ENCODE measurements around the gene ERP27. TPM values are rescaled to one million over a fixed set of nuclear protein-coding genes. Genes with fewer than 3 reads are reported as not detected.
A peak's percentile ranks its signal among the peaks of the same experiment; 100 is the strongest.

ERP27 gene
- total RNA-seq, 1 donor from 2014 or later, result 0.14 TPM

DNA sequence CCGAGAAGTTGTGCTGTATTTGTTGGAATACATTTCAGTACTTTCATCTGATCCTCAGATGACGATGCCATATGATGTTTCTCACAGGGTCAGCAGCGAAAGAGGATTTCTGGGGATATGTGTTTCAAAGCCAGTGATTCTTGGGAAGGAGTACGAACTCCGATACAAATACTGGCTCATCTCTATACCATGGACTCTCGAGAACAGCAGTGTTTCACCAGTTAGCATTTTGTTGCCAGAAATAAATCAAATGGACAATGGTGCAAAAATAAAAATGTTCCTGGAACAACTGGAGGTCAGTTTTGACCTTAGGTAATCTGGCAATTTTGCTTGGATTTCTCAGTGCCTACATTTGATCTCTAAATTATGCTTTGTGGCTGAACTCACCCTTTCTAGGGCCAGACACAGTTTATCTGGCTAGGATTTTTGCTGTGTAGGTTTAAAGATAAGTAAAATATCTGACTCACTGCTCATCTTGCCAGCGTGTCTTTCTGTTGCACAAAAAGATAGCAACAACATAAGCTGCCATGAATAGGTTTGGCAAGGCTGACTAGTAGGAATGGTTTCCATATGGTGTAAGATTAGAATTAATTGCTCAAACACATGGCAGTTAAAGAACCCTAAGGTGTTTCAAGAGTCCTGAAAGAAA is 41.7 kb downstream of the ERP27 start:
- H3K27me3 ChIP-seq (ENCODE audit: low read depth), result no peaks in the 10 kb centered on the region
- DNase-seq, result no peak
- peaks cover 55% of the 10 kb centered on the region for H3K4me1 ChIP-seq
- intact Hi-C loops (cut with micrococcal nuclease), result no loop called here
- H3K9me3 ChIP-seq (replicated peaks), result no peaks in the 10 kb centered on the region
- H3K27ac ChIP-seq (replicated peaks), result peak overlapping the region; percentile 83
- H3K36me3 ChIP-seq, result no peaks in the 10 kb centered on the region
- TF ChIP-seq, protein P1, sequence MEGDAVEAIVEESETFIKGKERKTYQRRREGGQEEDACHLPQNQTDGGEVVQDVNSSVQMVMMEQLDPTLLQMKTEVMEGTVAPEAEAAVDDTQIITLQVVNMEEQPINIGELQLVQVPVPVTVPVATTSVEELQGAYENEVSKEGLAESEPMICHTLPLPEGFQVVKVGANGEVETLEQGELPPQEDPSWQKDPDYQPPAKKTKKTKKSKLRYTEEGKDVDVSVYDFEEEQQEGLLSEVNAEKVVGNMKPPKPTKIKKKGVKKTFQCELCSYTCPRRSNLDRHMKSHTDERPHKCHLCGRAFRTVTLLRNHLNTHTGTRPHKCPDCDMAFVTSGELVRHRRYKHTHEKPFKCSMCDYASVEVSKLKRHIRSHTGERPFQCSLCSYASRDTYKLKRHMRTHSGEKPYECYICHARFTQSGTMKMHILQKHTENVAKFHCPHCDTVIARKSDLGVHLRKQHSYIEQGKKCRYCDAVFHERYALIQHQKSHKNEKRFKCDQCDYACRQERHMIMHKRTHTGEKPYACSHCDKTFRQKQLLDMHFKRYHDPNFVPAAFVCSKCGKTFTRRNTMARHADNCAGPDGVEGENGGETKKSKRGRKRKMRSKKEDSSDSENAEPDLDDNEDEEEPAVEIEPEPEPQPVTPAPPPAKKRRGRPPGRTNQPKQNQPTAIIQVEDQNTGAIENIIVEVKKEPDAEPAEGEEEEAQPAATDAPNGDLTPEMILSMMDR (IDR thresholded peaks at IDR 0.05; ENCODE audit: borderline replicate concordance), result no peak
- no peak overlapping the region for H3K4me3 ChIP-seq

DNA sequence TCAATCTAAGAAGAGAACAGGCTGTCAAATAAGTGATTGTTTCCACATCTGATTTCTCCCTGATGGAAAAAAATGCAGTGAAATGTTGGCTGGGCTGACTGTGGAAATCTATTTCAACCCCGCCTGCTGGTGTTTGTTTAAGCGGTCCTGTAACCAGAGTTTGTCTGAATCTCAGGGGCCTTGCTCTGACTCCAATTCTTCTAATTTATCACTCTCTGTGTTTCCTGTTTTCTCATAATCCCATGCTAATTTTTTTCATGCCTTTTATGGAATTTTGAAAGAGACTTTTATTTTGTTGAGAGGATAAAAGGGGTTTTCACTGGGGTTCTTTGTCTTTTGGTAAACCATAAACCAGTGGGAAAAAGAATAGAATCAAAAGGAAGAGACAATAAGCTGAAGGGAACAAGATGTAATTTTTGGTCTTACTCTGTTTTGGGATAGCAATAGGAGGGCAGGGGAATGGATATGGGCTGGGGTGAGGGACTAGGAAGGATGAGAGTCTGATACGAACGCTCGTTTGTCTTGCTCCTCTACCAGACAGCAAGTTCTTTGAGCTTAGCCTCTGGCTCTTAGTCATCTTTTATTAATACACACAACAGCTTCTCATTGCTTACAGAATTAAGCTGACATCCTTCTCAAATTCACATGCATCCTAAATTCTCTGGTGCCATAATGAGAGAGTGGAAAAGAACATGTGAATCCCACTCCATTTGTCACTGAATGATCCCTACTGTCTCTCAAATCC is 44.7 kb downstream of the ERP27 start:
- Histone ChIP-seq H3K4me3 (peak overlapping the region; percentile 3), H3K27ac (replicated peaks) (peak overlapping the region; percentile 83), H3K27me3 (ENCODE audit: low read depth) (no peaks in the 10 kb centered on the region), H3K9me3 (replicated peaks) (no peaks in the 10 kb centered on the region), H3K4me1 (peaks cover 40% of the 10 kb centered on the region), H3K36me3 (no peaks in the 10 kb centered on the region)
- no peak for DNase-seq
- intact Hi-C loops (cut with micrococcal nuclease), result no loop called here
- TF ChIP-seq, protein P1 (IDR thresholded peaks at IDR 0.05; ENCODE audit: borderline replicate concordance), result no peak

DNA sequence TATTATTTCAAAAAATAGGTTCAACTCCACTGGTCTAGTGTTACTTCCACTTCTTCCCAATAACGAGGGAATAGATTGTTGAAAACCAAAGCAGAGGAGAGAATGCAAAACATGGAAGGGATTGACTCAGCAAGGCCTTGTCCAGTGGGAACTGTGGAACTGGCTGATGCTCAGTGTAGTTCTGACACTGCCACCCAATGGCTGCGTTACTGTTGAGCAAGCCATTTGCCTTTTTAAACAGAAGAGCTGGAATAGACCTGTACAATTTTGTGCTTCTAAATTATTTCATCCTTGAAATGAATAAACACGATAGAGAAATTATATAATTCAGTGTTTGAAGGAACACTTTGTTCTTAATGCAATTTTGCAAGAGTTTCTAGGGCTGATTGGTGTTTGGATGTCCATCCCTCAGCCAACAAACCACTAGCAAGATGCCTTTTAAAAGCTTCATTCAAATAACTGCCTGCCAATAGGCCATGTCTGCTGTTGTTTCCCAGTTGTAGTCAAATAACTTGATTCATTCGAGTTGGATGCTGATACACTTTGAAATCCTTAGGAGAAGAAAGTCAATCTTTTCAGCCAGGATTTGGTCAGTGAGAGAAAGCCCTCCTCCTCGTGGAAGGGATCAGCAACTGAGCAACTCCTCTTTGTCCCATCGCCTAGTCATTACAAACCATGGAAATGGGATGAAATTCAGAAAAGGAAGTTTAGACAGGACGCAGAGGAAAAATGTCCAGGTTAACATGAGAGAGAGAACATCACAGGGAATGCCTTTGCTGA is 45.4 kb downstream of the ERP27 start:
- Histone ChIP-seq H3K9me3 (replicated peaks) (no peaks in the 10 kb centered on the region), H3K4me1 (peaks cover 40% of the 10 kb centered on the region), H3K27me3 (ENCODE audit: low read depth) (no peaks in the 10 kb centered on the region), H3K36me3 (no peaks in the 10 kb centered on the region), H3K4me3 (no peak overlapping the region), H3K27ac (replicated peaks) (peak overlapping the region; percentile 83)
- TF ChIP-seq, protein P1 (IDR thresholded peaks at IDR 0.05; ENCODE audit: borderline replicate concordance), result peak; percentile 29
- intact Hi-C loops (cut with micrococcal nuclease), result no loop called here
- no peak for DNase-seq

DNA sequence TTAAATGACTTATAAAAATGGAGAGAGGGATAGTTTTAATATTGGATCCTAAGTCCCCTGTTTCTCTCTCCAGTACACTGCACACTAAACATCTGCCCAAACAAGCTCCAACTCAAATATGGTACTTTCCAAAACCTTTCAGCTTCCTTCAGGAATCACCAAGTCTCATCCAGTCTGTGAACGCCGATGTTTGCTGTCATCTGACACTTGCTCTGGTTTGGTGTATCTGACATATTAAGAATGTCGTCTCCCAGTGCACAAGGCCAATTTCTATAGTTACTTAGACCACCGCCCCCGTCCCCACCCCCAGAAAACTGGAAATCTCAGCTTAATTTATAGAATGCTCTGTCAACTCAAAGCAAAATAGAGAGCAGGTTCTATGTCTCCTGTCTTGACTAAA is 47.6 kb downstream of the ERP27 start:
- H3K4me3 ChIP-seq, result no peak overlapping the region
- TF ChIP-seq, protein P1 (IDR thresholded peaks at IDR 0.05; ENCODE audit: borderline replicate concordance), result no peak
- H3K27ac ChIP-seq (replicated peaks), result peak overlapping the region; percentile 83
- DNase-seq, result no peak
- H3K9me3 ChIP-seq (replicated peaks), result no peaks in the 10 kb centered on the region
- H3K36me3 ChIP-seq, result no peaks in the 10 kb centered on the region
- peaks cover 37% of the 10 kb centered on the region for H3K4me1 ChIP-seq
- intact Hi-C loops (cut with micrococcal nuclease), result no loop called here
- no peaks in the 10 kb centered on the region for H3K27me3 ChIP-seq (ENCODE audit: low read depth)

DNA sequence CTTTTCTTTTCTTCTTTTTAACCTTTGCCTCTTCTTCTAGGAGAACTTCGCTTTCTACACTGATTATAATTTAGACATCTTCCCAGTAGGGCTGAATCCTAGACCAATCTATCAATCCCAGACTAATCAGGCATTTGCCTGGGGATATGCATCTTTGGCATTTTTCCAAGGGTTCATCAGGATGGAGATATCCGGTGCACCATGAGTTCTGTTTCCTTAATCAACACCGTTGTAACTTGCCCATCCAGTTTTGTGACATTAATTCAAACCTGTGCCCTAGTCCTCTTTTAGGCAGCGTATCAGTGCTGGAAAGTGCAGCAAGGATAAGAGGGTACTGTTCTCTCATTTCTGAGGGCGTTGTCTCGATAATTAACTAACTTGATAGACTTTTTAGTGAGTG is 52.1 kb downstream of the ERP27 start:
- Histone ChIP-seq H3K4me3 (peak overlapping the region; percentile 62), H3K36me3 (peaks cover 11% of the 10 kb centered on the region), H3K9me3 (replicated peaks) (no peaks in the 10 kb centered on the region), H3K27ac (replicated peaks) (peak overlapping the region; percentile 83), H3K27me3 (ENCODE audit: low read depth) (no peaks in the 10 kb centered on the region), H3K4me1 (peaks cover 39% of the 10 kb centered on the region)
- DNase-seq, result no peak
- TF ChIP-seq, protein P1 (IDR thresholded peaks at IDR 0.05; ENCODE audit: borderline replicate concordance), result no peak
- intact Hi-C loops (cut with micrococcal nuclease), result no loop called here
